ENCODE measurements around the gene BCAP31. TPM values are rescaled to one million over a fixed set of nuclear protein-coding genes. Genes with fewer than 3 reads are reported as not detected.
"Not testable (repeated sequence)": the region's sequence is repeated elsewhere in the genome, so short reads cannot be mapped to it uniquely, and the experiment has no call there.

BCAP31 gene
- total and polyA plus RNA-seq, 3 donors from 2014 or later: 149 to 222 (median 153) TPM

DNA sequence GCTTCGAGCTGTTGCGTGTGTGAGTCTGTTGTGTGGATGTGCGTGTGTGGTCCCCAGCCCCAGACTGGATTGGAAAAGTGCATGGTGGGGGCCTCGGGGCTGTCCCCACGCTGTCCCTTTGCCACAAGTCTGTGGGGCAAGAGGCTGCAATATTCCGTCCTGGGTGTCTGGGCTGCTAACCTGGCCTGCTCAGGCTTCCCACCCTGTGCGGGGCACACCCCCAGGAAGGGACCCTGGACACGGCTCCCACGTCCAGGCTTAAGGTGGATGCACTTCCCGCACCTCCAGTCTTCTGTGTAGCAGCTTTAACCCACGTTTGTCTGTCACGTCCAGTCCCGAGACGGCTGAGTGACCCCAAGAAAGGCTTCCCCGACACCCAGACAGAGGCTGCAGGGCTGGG, 28.1 kb downstream of the BCAP31 start:
- intact Hi-C loops (cut with DNase I; ENCODE audit: low total_unique reads): no loop called here
- WGBS, 2 donors: 84 to 100% methylated on average over 1 to 13 of the region's 15 CpGs
- H3K9me3 ChIP-seq: no peaks in the 10 kb centered on the region
- no peaks in the 10 kb centered on the region for H3K27me3 ChIP-seq
- TF ChIP-seq, protein P1, sequence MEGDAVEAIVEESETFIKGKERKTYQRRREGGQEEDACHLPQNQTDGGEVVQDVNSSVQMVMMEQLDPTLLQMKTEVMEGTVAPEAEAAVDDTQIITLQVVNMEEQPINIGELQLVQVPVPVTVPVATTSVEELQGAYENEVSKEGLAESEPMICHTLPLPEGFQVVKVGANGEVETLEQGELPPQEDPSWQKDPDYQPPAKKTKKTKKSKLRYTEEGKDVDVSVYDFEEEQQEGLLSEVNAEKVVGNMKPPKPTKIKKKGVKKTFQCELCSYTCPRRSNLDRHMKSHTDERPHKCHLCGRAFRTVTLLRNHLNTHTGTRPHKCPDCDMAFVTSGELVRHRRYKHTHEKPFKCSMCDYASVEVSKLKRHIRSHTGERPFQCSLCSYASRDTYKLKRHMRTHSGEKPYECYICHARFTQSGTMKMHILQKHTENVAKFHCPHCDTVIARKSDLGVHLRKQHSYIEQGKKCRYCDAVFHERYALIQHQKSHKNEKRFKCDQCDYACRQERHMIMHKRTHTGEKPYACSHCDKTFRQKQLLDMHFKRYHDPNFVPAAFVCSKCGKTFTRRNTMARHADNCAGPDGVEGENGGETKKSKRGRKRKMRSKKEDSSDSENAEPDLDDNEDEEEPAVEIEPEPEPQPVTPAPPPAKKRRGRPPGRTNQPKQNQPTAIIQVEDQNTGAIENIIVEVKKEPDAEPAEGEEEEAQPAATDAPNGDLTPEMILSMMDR (IDR thresholded peaks at IDR 0.05): no peak
- TF ChIP-seq POLR2A (IDR thresholded peaks at IDR 0.05): no peak
- H3K27ac ChIP-seq: no peak overlapping the region
- H3K4me3 ChIP-seq: no peak overlapping the region
- H3K36me3 ChIP-seq (ENCODE audit: low read depth, missing control alignments): no peaks in the 10 kb centered on the region
- no peaks in the 10 kb centered on the region for H3K4me1 ChIP-seq
- no peak for DNase-seq

DNA sequence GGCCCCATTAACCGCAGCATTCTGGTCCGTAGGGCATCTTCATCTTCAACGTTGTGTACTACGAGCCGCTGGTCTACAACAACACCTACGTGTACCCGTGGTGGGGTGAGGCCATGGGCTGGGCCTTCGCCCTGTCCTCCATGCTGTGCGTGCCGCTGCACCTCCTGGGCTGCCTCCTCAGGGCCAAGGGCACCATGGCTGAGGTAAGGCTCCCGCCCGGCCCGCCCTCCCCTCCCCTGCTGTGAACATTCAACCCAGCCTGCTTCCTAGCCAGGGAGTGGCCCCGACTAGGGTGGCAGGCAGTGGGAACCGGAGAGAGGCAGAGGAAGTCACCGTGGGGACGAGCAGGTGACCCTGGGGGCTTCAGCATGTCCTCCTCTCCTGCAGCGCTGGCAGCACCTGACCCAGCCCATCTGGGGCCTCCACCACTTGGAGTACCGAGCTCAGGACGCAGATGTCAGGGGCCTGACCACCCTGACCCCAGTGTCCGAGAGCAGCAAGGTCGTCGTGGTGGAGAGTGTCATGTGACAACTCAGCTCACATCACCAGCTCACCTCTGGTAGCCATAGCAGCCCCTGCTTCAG, 29.4 kb downstream of the BCAP31 start:
- DNase-seq: no peak
- no peak for TF ChIP-seq POLR2A (IDR thresholded peaks at IDR 0.05)
- TF ChIP-seq, protein P1 (IDR thresholded peaks at IDR 0.05): no peak
- WGBS, 2 donors: 90% methylated on average over 12 of the region's 23 CpGs; no CpG with 5 or more reads in 1 of the 2 donors
- no peaks in the 10 kb centered on the region for H3K9me3 ChIP-seq
- H3K27ac ChIP-seq: no peak overlapping the region
- intact Hi-C loops (cut with DNase I; ENCODE audit: low total_unique reads): no loop called here
- H3K4me3 ChIP-seq: no peak overlapping the region
- no peaks in the 10 kb centered on the region for H3K27me3 ChIP-seq
- H3K36me3 ChIP-seq (ENCODE audit: low read depth, missing control alignments): no peaks in the 10 kb centered on the region
- H3K4me1 ChIP-seq: no peaks in the 10 kb centered on the region

DNA sequence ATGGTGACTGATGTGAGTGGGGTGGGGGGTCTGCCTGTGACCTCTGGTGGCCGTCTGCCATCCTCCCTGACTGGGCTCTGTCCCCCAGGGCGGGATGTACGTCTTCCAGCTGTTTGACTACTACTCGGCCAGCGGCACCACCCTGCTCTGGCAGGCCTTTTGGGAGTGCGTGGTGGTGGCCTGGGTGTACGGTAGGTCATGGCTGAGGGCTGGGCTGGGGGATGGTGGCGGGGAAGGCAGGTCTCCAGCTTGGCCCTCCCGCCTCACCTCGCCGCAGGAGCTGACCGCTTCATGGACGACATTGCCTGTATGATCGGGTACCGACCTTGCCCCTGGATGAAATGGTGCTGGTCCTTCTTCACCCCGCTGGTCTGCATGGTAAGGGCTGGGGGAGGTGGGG, 29.9 kb downstream of the BCAP31 start:
- H3K27me3 ChIP-seq; H3K4me1 ChIP-seq; DNase-seq; H3K4me3 ChIP-seq; H3K27ac ChIP-seq; H3K9me3 ChIP-seq; H3K36me3 ChIP-seq (ENCODE audit: low read depth, missing control alignments); intact Hi-C loops (cut with DNase I; ENCODE audit: low total_unique reads): not testable (repeated sequence)
- 93% methylated on average over 9 of the region's 16 CpGs; no CpG with 5 or more reads in 1 of the 2 donors for WGBS, 2 donors

DNA sequence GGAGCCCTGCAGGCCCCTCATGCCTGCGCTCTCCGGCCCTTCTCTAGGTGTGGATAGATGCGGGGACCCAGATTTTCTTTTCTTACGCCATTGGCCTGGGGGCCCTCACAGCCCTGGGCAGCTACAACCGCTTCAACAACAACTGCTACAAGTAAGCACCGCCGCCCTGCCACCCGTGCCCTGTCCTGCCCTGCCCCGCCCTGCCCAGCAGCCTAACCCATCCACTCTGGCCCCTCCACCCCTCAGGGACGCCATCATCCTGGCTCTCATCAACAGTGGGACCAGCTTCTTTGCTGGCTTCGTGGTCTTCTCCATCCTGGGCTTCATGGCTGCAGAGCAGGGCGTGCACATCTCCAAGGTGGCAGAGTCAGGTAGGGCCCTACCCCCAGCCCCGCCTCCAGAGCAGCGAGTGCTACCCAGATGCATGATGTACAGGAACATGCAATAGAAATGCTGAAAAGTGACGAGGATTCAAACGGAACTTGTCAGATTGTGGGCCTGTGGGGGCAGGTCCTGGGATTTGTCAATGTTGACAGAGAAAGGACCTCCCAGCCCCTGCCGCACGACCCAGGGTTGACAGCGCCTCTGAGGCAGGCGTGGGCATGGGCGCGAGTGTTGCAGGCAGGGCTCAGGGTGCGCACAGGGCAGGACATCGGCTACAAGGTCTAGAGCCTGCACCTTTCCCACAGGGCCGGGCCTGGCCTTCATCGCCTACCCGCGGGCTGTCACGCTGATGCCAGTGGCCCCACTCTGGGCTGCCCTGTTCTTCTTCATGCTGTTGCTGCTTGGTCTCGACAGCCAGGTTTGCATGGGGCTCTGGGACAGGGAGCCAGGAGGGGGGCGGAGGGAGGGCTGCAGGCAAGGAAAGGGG, 30.7 kb downstream of the BCAP31 start:
- WGBS, 2 donors: 77% methylated on average over 23 of the region's 31 CpGs; no CpG with 5 or more reads in 1 of the 2 donors
- intact Hi-C loops (cut with DNase I; ENCODE audit: low total_unique reads): no loop called here
- Histone ChIP-seq H3K9me3 (no peaks in the 10 kb centered on the region), H3K4me1 (no peaks in the 10 kb centered on the region), H3K36me3 (ENCODE audit: low read depth, missing control alignments) (no peaks in the 10 kb centered on the region), H3K27me3 (no peaks in the 10 kb centered on the region), H3K27ac (no peak overlapping the region), H3K4me3 (no peak overlapping the region)
- no peak for DNase-seq
- no peak for TF ChIP-seq POLR2A (IDR thresholded peaks at IDR 0.05)

DNA sequence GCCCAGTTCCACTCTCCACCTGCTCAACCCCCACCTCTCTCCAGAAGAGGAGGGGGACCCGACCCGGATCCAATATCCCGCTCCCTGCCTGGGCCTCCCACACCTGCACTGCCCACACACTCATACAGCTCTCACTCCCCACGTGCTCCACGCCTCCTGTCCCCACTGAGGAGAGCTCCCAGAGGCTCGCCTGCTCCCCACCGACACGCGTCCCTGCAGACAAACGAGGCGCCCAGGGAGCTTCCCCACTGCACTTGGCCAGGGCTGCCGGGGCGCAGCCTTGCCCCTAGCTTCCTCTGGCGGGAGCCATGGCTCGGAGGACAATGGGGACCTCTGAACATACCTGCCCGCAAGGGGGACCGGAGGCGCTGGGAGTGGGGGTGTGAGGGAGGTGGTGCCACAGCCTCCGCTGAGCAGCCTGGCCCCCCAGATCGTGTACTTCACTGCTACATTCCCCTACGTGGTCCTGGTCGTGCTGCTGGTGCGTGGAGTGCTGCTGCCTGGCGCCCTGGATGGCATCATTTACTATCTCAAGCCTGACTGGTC, 31.5 kb downstream of the BCAP31 start:
- WGBS, 2 donors: 57 to 82% methylated on average over 14 to 16 of the region's 24 CpGs
- Histone ChIP-seq H3K27ac (no peak overlapping the region), H3K4me1 (no peaks in the 10 kb centered on the region), H3K36me3 (ENCODE audit: low read depth, missing control alignments) (no peaks in the 10 kb centered on the region), H3K4me3 (no peak overlapping the region), H3K9me3 (no peaks in the 10 kb centered on the region), H3K27me3 (no peaks in the 10 kb centered on the region)
- intact Hi-C loops (cut with DNase I; ENCODE audit: low total_unique reads): no loop called here
- TF ChIP-seq, protein P1 (IDR thresholded peaks at IDR 0.05): no peak
- TF ChIP-seq POLR2A (IDR thresholded peaks at IDR 0.05): no peak
- DNase-seq: no peak
